ELF-1 (cell line): Measurements from ENCODE around the gene ADAM21.
"Not testable (repeated sequence)": the region's sequence is repeated elsewhere in the genome, so short reads cannot be mapped to it uniquely, and the experiment has no call there.

Source experiments
- DNase-seq: peaks from one replicate; pipeline ENCODE4 v3.0.0-alpha.2; 2016; ENCODE audit warnings: low read depth, low spot score

ADAM21 gene

DNA sequence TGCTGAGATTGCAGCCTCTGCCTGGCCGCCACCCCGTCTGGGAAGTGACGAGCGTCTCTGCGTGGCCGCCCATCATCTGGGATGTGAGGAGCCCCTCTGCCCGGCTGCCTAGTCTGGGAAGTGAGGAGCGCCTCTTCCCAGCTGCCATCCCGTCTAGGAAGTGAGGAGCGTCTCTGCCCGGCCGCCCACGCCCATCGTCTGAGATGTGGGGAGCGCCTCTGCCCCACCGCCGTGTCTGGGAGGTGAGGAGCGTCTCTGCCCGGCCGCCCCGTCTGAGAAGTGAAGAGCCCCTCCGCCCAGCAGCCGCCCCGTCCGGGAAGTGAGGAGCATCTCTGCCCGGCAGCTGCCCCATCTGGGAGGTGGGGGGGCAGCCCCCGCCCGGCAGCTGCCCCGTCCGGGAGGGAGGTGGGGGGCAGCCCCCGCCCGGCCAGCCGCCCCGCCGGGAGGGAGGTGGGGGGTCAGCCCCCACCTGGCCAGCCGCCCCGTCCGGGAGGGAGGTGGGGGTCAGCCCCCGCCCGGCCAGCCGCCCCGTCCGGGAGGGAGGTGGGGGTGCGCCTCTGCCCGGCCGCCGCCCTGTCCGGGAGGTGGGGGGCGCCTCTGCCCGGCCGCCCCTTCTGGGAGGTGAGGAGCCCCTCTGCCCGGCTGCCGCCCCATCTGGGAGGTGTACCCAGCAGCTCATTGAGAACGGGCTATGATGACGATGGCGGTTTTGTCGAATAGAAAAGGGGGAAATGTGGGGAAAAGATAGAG, 25.6 kb downstream of the ADAM21 start:
- DNase-seq, result not testable (repeated sequence)

GRCh38 chr14:70489579-70490200, 37.7 kb downstream of the ADAM21 start:
- DNase-seq, result peak; percentile 50

DNA sequence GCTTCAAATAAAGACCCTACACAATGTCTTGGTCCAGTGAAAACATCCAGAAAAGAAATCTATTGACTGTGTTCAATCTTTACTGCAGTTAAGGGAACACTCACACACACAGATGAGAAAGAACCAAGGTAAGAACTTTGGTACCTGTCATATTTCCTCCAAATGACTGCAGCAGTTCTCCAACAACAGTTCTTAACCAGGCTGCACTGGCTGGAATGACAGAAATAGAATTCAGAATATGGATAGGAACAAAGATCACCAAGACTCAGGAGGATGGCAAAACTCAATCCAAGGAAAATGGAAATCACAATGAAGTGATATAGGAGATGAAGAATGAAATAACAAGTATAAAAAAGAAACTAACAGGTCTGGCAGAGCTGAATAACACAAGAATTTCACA, 46.2 kb downstream of the ADAM21 start:
- DNase-seq, result no peak
